SK-N-SH treated with all-trans-retinoic acid at 6 μM for 48 hours (cell line): ENCODE data around the gene TMEM245.

ENCODE experiments used
- ATAC-seq: fragments of 200-7000 bp; cut with Tn5 transposase; 3 replicates; pipeline ENCODE4 v1.9.1; 2020; ENCODE audit warnings: mild to moderate bottlenecking, moderate library complexity
- ARNTL ChIP-seq: fragments of 450-650 bp; formaldehyde crosslinking; IDR thresholded peaks from 2 replicates; pipeline ENCODE4 v1.5.0; 2020; ENCODE audit warnings: low read depth, mild to moderate bottlenecking, moderate library complexity, borderline replicate concordance
- CSDC2 ChIP-seq: fragments of 250-450 bp; sonication (Bioruptor Pico); IDR thresholded peaks from 2 replicates; pipeline ENCODE4 v1.5.0; 2020; ENCODE audit warnings: mild to moderate bottlenecking, moderate library complexity
- GLIS3 ChIP-seq: fragments of 250-450 bp; sonication (Bioruptor Pico); IDR thresholded peaks from 2 replicates; pipeline ENCODE4 v1.5.0; 2020; ENCODE audit warnings: mild to moderate bottlenecking, moderate library complexity
- ISL1 ChIP-seq: fragments of 250-450 bp; sonication (Bioruptor Pico); IDR thresholded peaks from 2 replicates; pipeline ENCODE4 v2.1.2; 2022; ENCODE audit warnings: mild to moderate bottlenecking, moderate library complexity
- OSR1 ChIP-seq: fragments of 250-450 bp; sonication (Bioruptor Pico); IDR thresholded peaks from 2 replicates; pipeline ENCODE4 v1.8.0; 2022; ENCODE audit warnings: moderate library complexity, mild to moderate bottlenecking, inconsistent platforms
- PPARA ChIP-seq: fragments of 250-450 bp; sonication (Bioruptor Pico); IDR thresholded peaks from 2 replicates; pipeline ENCODE4 v1.5.0; 2020; ENCODE audit warnings: mild to moderate bottlenecking, borderline replicate concordance
- RARB ChIP-seq: fragments of 250-450 bp; sonication (Bioruptor Pico); IDR thresholded peaks from 2 replicates; pipeline ENCODE4 v1.8.0; 2021; ENCODE audit warnings: mild to moderate bottlenecking, moderate library complexity
- SNAI2 ChIP-seq: fragments of 250-450 bp; sonication (Bioruptor Pico); IDR thresholded peaks from 2 replicates; pipeline ENCODE4 v1.5.0; 2020; ENCODE audit warnings: mild to moderate bottlenecking, moderate library complexity
- TCF4 ChIP-seq: fragments of 250-450 bp; sonication (Bioruptor Pico); IDR thresholded peaks from 2 replicates; pipeline ENCODE4 v1.8.0; 2021; ENCODE audit warnings: mild to moderate bottlenecking, moderate library complexity, borderline replicate concordance
- TOX ChIP-seq: fragments of 250-450 bp; sonication (Bioruptor Pico); IDR thresholded peaks from 2 replicates; pipeline ENCODE4 v1.8.0; 2021; ENCODE audit warnings: mild to moderate bottlenecking, moderate library complexity, borderline replicate concordance
- ZC3H10 ChIP-seq: fragments of 250-450 bp; sonication (Bioruptor Pico); IDR thresholded peaks from 2 replicates; pipeline ENCODE4 v1.5.1; 2021; ENCODE audit warnings: mild to moderate bottlenecking, moderate library complexity
- ZFP3 ChIP-seq: fragments of 250-450 bp; sonication (Bioruptor Pico); IDR thresholded peaks from 2 replicates; pipeline ENCODE4 v1.5.0; 2020; ENCODE audit warnings: mild to moderate bottlenecking, moderate library complexity
- ZFP30 ChIP-seq: fragments of 450-650 bp; formaldehyde crosslinking; IDR thresholded peaks from 2 replicates; pipeline ENCODE4 v1.5.0; 2022; ENCODE audit warnings: mild to moderate bottlenecking, moderate library complexity
- ZNF565 ChIP-seq: fragments of 450-650 bp; formaldehyde crosslinking; conservative IDR thresholded peaks from 2 replicates; pipeline ENCODE4 v1.5.0; 2020; ENCODE audit warnings: low read depth, mild to moderate bottlenecking, moderate library complexity
- ZNF70 ChIP-seq: fragments of 450-650 bp; formaldehyde crosslinking; IDR thresholded peaks from 2 replicates; pipeline ENCODE4 v1.5.0; 2020; ENCODE audit warnings: mild to moderate bottlenecking, moderate library complexity
- ZNF8 ChIP-seq: fragments of 450-650 bp; formaldehyde crosslinking; IDR thresholded peaks from 2 replicates; pipeline ENCODE4 v1.5.0; 2020; ENCODE audit warnings: mild to moderate bottlenecking, moderate library complexity
- TF ChIP-seq, protein P1 (sequence below): fragments of 250-450 bp; sonication (Bioruptor Pico); IDR thresholded peaks from 2 replicates; pipeline ENCODE4 v1.5.1; 2020; ENCODE audit warnings: low read depth, mild to moderate bottlenecking, moderate library complexity
- TF ChIP-seq, protein P2 (sequence below): fragments of 250-450 bp; sonication (Bioruptor Pico); IDR thresholded peaks from 2 replicates; pipeline ENCODE4 v1.5.0; 2020; ENCODE audit warnings: mild to moderate bottlenecking, moderate library complexity
- TF ChIP-seq, protein P3 (sequence below): fragments of 250-450 bp; sonication (Bioruptor Pico); IDR thresholded peaks from 2 replicates; pipeline ENCODE4 v1.8.0; 2021; ENCODE audit warnings: low read depth, mild to moderate bottlenecking, moderate library complexity, borderline replicate concordance
- TF ChIP-seq, protein P4 (sequence below): fragments of 250-450 bp; sonication (Bioruptor Pico); IDR thresholded peaks from 2 replicates; pipeline ENCODE4 v1.8.0; 2020; ENCODE audit warnings: mild to moderate bottlenecking, moderate library complexity, borderline replicate concordance
- TF ChIP-seq, protein P5 (sequence below): fragments of 250-450 bp; sonication (Bioruptor Pico); IDR thresholded peaks from 2 replicates; pipeline ENCODE4 v1.5.1; 2021; ENCODE audit warnings: mild to moderate bottlenecking, moderate library complexity

The TMEM245 gene

DNA sequence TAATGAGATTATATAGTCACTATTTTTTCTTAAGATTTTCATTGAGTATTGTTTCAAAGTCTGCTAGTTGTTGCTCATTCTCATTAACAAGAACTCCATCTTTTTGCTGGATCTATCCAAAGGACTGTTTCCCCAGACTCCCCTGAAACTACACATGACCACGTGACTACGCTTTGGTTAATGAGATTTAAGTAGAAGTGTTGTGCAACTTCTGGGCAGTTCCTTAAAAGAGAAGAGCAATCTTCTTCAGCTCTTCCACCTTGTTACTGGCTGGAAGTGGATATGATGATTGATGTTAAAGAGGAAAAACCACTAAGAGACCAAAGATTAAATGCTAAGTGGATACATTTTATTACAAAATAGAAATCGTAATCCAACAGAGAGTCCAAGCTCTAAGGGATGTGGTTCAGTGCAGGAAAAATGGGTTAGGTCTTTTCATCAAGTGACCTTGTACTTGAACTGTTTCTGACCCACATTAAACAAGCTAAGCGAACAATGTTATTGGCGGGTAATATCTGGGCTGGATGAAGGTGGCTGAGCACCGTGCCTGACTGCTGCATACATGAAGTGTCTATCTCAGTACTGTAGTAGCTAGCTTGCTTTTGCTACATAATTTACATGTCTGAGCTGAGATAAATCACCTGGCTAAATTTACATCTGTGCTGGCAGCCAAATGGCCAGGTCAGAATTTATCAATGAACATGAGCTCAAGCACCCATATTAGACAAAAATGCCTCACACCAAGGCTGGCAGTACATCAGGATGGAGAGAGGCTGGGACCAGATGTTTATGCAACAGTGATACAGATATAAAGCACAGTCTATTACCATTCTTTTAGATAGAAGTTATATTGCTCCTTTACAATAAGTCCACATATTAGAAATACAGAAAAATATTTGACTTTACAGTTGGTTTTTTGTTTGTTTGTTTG, 98.9 kb downstream of the TMEM245 start:
- ATAC-seq: no peak
- TF ChIP-seq ZC3H10 (no peak), RARB (CRISPR knock-in tag) (no peak), ZNF70 (no peak), CSDC2 (CRISPR knock-in tag) (no peak), ARNTL (no peak), ZFP3 (CRISPR knock-in tag) (no peak), TCF4 (CRISPR knock-in tag) (no peak), PPARA (no peak), ISL1 (CRISPR knock-in tag) (no peak), GLIS3 (CRISPR knock-in tag) (no peak), OSR1 (CRISPR knock-in tag) (no peak), ZNF8 (no peak)
- TF ChIP-seq, protein P1, sequence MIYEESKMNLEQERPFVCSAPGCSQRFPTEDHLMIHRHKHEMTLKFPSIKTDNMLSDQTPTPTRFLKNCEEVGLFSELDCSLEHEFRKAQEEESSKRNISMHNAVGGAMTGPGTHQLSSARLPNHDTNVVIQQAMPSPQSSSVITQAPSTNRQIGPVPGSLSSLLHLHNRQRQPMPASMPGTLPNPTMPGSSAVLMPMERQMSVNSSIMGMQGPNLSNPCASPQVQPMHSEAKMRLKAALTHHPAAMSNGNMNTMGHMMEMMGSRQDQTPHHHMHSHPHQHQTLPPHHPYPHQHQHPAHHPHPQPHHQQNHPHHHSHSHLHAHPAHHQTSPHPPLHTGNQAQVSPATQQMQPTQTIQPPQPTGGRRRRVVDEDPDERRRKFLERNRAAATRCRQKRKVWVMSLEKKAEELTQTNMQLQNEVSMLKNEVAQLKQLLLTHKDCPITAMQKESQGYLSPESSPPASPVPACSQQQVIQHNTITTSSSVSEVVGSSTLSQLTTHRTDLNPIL (CRISPR knock-in tag): no peak
- TF ChIP-seq, protein P2, sequence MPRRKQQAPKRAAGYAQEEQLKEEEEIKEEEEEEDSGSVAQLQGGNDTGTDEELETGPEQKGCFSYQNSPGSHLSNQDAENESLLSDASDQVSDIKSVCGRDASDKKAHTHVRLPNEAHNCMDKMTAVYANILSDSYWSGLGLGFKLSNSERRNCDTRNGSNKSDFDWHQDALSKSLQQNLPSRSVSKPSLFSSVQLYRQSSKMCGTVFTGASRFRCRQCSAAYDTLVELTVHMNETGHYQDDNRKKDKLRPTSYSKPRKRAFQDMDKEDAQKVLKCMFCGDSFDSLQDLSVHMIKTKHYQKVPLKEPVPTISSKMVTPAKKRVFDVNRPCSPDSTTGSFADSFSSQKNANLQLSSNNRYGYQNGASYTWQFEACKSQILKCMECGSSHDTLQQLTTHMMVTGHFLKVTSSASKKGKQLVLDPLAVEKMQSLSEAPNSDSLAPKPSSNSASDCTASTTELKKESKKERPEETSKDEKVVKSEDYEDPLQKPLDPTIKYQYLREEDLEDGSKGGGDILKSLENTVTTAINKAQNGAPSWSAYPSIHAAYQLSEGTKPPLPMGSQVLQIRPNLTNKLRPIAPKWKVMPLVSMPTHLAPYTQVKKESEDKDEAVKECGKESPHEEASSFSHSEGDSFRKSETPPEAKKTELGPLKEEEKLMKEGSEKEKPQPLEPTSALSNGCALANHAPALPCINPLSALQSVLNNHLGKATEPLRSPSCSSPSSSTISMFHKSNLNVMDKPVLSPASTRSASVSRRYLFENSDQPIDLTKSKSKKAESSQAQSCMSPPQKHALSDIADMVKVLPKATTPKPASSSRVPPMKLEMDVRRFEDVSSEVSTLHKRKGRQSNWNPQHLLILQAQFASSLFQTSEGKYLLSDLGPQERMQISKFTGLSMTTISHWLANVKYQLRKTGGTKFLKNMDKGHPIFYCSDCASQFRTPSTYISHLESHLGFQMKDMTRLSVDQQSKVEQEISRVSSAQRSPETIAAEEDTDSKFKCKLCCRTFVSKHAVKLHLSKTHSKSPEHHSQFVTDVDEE (CRISPR knock-in tag): no peak
- TF ChIP-seq, protein P3, sequence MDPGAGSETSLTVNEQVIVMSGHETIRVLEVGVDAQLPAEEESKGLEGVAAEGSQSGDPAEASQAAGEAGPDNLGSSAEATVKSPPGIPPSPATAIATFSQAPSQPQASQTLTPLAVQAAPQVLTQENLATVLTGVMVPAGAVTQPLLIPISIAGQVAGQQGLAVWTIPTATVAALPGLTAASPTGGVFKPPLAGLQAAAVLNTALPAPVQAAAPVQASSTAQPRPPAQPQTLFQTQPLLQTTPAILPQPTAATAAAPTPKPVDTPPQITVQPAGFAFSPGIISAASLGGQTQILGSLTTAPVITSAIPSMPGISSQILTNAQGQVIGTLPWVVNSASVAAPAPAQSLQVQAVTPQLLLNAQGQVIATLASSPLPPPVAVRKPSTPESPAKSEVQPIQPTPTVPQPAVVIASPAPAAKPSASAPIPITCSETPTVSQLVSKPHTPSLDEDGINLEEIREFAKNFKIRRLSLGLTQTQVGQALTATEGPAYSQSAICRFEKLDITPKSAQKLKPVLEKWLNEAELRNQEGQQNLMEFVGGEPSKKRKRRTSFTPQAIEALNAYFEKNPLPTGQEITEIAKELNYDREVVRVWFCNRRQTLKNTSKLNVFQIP (CRISPR knock-in tag): no peak

DNA sequence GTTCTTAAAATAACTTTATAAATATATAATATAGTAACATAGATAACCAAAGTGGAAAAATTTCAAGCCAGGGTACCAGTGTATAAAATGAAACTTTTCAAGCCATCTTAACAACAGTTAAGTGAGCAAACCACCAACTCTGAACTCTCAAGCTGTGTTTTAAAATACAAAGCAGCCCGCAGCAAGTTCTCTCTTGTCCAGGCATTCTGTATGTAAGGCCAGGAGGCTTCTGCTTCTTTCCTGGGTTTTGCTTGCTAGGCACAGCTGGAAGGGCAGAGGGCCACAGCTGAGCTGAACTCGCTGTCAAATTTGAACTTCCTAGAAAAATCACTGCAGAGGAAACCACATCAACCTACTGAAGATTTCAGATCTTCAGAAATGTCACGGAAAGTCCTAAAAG, 99.6 kb downstream of the TMEM245 start:
- no peak for ATAC-seq
- TF ChIP-seq ZFP30 (CRISPR knock-in tag) (no peak), ZNF70 (no peak), ZNF565 (no peak), GLIS3 (CRISPR knock-in tag) (no peak), TOX (CRISPR knock-in tag) (no peak), ISL1 (CRISPR knock-in tag) (no peak), SNAI2 (no peak), ZFP3 (CRISPR knock-in tag) (no peak)
- TF ChIP-seq, protein P1 (CRISPR knock-in tag): no peak
- TF ChIP-seq, protein P4, sequence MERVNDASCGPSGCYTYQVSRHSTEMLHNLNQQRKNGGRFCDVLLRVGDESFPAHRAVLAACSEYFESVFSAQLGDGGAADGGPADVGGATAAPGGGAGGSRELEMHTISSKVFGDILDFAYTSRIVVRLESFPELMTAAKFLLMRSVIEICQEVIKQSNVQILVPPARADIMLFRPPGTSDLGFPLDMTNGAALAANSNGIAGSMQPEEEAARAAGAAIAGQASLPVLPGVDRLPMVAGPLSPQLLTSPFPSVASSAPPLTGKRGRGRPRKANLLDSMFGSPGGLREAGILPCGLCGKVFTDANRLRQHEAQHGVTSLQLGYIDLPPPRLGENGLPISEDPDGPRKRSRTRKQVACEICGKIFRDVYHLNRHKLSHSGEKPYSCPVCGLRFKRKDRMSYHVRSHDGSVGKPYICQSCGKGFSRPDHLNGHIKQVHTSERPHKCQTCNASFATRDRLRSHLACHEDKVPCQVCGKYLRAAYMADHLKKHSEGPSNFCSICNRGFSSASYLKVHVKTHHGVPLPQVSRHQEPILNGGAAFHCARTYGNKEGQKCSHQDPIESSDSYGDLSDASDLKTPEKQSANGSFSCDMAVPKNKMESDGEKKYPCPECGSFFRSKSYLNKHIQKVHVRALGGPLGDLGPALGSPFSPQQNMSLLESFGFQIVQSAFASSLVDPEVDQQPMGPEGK: no peak
- TF ChIP-seq, protein P5, sequence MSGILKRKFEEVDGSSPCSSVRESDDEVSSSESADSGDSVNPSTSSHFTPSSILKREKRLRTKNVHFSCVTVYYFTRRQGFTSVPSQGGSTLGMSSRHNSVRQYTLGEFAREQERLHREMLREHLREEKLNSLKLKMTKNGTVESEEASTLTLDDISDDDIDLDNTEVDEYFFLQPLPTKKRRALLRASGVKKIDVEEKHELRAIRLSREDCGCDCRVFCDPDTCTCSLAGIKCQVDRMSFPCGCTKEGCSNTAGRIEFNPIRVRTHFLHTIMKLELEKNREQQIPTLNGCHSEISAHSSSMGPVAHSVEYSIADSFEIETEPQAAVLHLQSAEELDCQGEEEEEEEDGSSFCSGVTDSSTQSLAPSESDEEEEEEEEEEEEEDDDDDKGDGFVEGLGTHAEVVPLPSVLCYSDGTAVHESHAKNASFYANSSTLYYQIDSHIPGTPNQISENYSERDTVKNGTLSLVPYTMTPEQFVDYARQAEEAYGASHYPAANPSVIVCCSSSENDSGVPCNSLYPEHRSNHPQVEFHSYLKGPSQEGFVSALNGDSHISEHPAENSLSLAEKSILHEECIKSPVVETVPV (CRISPR knock-in tag): no peak
- TF ChIP-seq, protein P3 (CRISPR knock-in tag): no peak
- TF ChIP-seq, all 23 proteins: peak for 0
